ENCODE measurements around the gene HERC6.
"Not testable (repeated sequence)": the region's sequence is repeated elsewhere in the genome, so short reads cannot be mapped to it uniquely, and the experiment has no call there.

Gene HERC6

DNA sequence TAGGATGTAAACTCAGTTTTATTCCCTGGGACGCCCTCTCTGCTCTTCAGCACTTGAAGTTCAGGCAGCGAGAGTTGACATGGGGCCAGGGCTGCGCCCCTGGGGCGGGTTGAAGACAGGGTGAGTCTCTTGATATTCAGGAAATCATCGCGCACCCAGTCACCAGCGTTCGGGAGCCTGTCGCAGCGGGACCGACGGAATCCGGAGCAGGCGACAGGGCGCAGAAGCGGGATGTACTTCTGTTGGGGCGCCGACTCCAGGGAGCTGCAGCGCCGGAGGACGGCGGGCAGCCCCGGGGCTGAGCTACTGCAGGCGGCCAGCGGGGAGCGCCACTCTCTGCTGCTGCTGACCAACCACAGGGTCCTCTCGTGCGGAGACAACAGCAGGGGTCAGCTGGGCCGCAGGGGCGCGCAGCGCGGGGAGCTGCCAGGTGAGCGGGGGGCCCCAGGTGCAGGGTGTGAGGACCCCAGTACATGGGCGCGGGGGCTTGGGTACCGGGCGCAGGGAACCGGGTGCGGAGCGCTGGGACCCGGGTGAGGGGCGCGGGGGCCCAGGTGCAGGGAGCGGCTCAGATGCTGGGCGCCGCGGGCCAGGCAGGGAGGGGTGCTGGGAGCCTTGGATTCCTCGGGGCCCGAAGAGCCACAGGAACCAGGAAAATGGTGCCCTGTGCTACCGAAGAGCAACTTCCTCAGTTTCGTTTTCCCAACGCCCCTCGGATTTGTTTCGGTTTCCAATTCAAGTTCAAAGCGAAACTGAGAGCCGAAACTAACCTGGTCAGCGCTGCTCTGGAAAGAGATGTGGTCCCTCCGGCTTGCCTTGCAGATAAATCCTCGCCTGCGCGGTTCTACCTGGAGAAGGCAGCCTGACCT lies at the start of gene HERC6:
HERC6 (plus strand) TSS at position 162 of the 869 bp plus-strand sequence; CDS start at position 232, 70 bp downstream.
- DNase-seq (ENCODE audit: low read depth), result peak; percentile 46

- no peak for DNase-seq (ENCODE audit: low read depth)
Measured at GRCh38 chr4:88333741-88334405, 44.8 kb upstream of the HERC6 start.

GRCh38 chr4:88335092-88335665 lies 43.5 kb upstream of the HERC6 start:
- DNase-seq (ENCODE audit: low read depth), result no peak

DNA sequence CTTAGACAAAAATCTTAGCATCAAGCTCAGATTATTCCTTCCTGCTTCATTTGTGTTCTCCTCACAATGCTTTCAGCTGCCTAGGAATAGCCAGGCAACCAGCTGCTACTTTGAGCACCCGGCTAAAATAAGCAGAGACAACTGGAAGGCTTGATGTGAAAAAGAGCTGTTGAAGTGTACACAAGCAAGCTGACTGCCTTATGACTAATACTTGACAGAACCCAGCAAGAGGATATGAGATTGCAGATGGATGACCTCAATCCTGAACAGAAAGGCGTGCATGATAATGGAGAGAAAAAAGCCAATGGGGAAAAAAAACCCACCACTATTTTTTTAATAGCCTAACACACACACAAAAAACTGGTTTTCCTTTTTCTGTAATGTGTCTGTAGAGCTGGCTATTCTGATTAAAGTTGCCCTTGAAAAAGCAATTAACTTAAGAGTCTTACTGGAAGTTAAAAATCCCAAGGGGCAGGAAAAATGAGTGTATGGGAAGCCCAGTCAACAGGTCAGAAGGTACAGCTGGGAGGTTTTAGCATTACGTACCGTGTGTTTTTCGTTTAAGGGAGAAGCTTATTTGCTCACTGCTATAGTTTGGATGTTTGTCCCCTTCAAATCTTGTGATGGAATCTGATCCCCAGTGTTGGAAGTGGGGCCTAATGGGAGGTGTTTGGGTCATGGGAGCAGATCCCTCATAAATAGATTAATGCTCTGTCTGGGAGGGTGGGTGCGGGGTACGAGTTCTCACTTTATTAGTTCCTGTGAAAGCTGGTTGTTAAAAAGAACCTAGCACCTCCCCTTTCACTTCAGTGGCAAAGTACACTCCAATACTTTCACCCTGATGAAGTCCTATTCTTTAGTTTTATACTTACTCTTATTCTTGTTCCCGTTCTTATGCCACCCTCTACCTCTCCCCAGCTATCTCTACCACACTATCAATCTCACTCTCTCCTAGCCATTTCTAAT lies 37.1 kb upstream of the HERC6 start:
- DNase-seq (ENCODE audit: low read depth), result no peak

- not testable (repeated sequence) for DNase-seq (ENCODE audit: low read depth)
Measured at GRCh38 chr4:88346902-88347301, 31.8 kb upstream of the HERC6 start.

DNA sequence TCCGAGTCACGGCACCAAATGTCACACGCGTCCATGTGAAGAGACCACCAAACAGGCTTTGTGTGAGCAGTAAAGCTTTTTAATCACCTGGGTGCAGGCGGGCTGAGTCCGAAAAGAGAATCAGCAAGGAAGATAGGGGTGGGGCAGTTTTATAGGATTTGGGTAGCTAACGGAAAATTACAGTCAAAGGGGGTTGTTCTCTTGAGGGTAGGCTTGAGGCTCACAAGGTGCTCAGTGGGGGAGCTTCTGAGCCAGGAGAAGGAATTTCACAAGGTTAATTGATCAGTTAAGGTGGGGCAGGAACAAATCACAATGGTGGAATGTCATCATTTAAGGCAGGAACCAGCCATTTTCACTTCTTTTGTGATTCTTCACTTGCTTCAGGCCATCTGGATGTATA lies 29.9 kb upstream of the HERC6 start:
- not testable (repeated sequence) for DNase-seq (ENCODE audit: low read depth)

DNA sequence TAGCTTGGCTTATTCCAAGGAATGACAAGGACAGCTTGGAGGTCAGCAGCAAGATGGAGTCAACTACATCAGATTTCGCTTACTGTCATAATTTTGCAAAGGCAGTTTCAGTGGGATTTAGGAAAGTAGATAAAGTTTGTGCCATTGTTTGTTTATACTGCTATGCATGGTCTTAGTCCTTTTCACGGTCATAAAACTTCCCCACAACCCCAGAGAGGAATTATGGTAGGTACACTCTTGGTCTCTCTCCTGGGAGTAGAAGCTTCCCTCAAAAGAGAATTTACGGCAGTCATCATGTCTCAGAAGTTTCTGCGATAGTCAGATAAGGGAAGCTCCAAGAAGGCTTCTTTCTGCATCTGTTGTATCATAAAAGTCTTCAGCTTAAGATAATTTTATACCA lies 27.9 kb upstream of the HERC6 start:
- no peak for DNase-seq (ENCODE audit: low read depth)

DNA sequence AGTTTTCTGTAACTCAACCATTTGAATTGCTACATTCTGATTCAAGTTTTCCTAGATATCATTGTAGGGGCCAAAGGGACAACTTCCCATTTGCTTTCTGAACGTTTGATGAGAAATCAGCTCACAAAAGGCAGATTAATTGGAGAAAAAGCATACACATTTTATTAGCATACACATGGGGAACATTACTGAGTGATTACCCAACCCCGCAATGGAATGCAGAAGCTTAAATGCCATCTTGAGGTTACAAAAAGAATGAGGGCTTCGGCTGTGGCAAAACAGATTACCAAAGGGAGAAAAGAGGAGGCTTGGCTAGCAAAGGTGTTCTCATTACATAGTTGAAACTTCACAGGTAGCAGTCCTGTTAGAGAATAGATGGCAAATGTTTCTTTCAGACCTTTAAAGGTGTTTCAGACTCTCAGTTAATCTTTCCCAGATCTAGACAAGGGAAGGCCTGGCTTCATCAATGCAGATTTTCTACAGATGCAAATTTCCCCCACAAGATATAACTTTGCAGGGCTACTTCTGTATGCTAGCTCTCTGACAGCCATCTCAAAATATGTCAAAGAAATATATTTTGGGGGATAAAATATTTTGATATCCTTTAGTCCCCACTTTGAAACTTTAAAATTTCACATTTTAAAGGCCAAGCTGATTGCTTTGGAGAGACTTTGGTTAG lies 26.5 kb upstream of the HERC6 start:
- no peak for DNase-seq (ENCODE audit: low read depth)

- DNase-seq (ENCODE audit: low read depth), result no peak
Measured at GRCh38 chr4:88353324-88353723, 25.3 kb upstream of the HERC6 start.

DNA sequence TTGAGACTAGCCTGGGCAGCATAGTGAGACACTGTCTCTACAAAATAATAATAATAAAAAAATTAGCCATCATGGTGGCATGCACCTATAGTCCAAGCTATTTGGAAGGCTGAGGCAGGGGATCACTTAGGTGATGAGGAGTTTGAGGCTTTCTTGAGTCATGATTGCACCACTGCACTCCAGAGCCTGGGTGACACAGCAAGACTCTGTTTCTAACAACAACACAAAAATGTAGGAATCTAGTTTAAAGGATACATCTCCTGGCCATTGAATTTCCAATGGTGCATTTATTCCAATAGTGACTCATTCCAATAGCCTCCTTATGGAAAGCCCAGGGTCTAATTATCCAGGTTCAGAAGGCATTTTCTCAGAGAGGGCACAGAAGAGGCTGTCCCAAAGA lies 21.9 kb upstream of the HERC6 start:
- no peak for DNase-seq (ENCODE audit: low read depth)

GRCh38 chr4:88357262-88357661 lies 21.4 kb upstream of the HERC6 start:
- no peak for DNase-seq (ENCODE audit: low read depth)

GRCh38 chr4:88359558-88359957 lies 19.1 kb upstream of the HERC6 start:
- DNase-seq (ENCODE audit: low read depth), result no peak

DNA sequence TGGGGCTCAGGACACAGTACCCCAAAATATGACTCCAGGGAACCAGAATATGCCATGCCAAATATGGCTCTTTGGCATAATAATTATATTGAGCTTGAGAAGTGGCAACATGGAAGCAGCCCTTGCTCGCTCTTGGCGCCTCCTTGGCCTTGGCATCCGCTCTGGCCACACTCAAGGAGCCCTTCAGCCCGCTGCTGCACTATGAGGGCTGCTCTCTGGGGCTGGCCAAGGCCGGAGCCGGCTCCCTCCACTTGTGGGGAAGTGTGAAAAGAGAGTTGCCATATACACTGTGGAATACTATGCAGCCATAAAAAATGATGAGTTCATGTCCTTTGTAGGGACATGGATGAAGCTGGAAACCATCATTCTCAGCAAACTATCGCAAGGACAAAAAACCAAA lies 18.4 kb upstream of the HERC6 start:
- DNase-seq (ENCODE audit: low read depth), result no peak

DNA sequence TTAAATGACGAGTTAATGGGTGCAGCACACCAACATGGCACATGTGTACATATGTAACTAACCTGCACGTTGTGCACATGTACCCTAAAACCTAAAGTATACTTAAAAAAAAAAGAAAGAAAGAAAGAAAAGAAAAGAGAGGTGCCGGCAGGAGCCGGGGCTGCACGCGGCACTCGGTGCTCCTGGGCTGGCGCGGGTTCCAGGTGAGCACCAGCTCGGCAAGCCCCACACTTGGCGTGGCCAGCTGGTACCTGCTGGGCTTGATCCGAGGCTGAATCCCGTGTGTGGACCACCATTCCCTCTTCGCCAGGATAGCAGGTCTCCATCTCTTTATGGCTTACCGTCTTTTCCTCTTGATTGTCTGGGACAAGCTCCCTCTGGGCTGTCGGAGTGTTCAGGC lies 17.9 kb upstream of the HERC6 start:
- no peak for DNase-seq (ENCODE audit: low read depth)

DNA sequence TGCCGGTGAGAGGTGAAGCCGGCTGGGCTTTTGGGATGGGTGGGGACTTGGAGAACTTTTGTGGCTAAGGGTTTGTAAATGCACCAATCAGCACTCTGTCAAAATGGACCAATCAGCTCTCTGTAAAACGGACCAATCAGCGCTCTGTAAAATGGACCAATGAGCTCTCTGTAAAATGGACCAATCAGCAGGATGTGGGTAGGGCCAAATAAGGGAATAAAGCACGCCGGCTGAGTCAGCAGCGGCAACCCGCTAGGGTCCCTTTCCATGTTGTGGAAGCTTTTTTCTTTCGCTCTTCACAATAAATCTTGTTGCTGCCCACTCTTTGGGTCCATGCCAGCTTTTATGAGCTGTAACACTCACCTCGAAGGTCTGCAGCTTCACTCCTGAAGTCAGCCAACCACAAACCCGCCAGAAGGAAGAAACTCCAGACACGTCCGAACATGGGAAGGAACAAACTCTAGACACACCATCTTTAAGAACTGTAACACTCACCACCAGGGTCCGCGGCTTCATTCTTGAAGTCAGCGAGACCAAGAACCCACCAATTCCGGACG lies 17.4 kb upstream of the HERC6 start:
- not testable (repeated sequence) for DNase-seq (ENCODE audit: low read depth)

GRCh38 chr4:88366460-88366859 lies 12.2 kb upstream of the HERC6 start:
- DNase-seq (ENCODE audit: low read depth), result no peak

- DNase-seq (ENCODE audit: low read depth), result no peak
Measured at GRCh38 chr4:88367826-88368225, 10.8 kb upstream of the HERC6 start.

DNA sequence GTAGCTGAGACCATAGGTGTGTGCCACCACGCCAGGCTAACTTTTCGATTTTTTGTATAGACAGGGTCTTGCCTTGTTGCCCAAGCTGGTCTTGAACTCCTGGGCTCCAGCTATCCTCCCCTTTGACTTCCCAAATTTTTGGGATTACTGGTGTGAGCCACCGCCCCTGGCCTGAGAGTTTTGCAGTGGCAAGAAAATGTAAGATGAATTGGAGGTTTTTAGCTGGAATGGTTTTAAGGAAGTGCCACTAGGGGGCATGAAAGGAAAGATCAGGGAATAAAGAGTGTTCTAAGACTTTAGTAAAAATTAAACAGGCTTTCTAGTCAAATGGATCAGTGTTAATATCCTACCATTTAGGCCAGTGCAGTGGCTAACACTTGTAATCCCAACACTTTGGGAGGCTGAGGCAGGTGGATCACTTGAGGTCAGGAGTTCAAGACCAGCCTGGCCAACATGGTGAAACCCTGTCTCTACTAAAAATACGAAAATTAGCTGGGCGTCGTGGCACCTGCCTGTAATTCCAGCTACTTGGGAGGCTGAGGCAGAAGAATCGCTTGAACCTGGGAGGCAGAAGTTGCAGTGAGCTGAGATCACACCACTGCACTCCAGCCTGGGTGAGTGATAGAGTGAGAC lies 9.4 kb upstream of the HERC6 start:
- not testable (repeated sequence) for DNase-seq (ENCODE audit: low read depth)

DNA sequence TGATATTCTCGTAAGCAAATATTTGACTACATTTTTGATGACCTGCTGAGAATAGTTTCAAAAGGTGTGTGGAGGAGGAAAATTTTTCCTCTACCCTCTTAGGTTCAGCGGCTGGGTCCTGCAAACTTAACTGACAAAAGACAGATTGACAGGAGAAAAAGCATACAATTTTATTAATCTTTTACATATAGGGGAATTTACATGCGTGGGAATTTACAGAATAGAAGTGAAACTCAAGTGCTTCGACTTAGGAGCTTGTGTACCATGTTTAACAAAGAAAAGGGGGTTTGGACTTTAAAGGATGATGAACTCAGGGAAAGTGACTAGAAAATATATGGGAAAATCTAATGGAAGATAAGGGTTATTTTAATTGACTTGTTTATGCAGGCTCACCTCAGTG lies 2.5 kb downstream of the HERC6 start:
- DNase-seq (ENCODE audit: low read depth), result no peak

- no peak for DNase-seq (ENCODE audit: low read depth)
Measured at GRCh38 chr4:88382621-88383020, 4.0 kb downstream of the HERC6 start.

- DNase-seq (ENCODE audit: low read depth), result no peak
Measured at GRCh38 chr4:88390128-88390527, 11.5 kb downstream of the HERC6 start.

All from activated T-helper 1 cell treated with Interleukin-2 at 50 U/mL for 16 hours (primary cell).